Duodenal mucosa (tissue), 2 donors: Measurements from ENCODE around the gene KCNQ1.

ENCODE experiments used
- H3K27ac ChIP-seq: one replicate; pipeline ENCODE4 v1.7.0; 2013; ENCODE audit warnings: low read depth, low read length
- H3K27me3 ChIP-seq, 2 donors: one replicate each; pipeline ENCODE4 v1.7.0; 2013; ENCODE audit warnings: low read length in 2 of 2, control low read depth in 1 of 2; ENCODE audit not compliant: insufficient read depth in 2 of 2, control insufficient read depth in 1 of 2
- H3K36me3 ChIP-seq, 2 donors: one replicate each; pipeline ENCODE4 v1.7.0; 2013; ENCODE audit warnings: low read length in 2 of 2, control low read depth in 1 of 2; ENCODE audit not compliant: insufficient read depth in 2 of 2, control insufficient read depth in 1 of 2
- H3K4me1 ChIP-seq, 2 donors: one replicate each; pipeline ENCODE4 v1.7.0; 2013; ENCODE audit warnings: low read length in 2 of 2, control low read depth in 1 of 2; ENCODE audit not compliant: insufficient read depth in 2 of 2, control insufficient read depth in 1 of 2
- H3K4me3 ChIP-seq, 2 donors: one replicate each; pipeline ENCODE4 v1.7.0; 2013; ENCODE audit warnings: low read length in 2 of 2, low read depth in 1 of 2
- H3K9ac ChIP-seq, 2 donors: one replicate each; pipeline ENCODE4 v1.7.0; 2013; ENCODE audit warnings: low read length in 2 of 2, low read depth in 1 of 2
- H3K9me3 ChIP-seq, 2 donors: one replicate each; pipeline ENCODE4 v1.7.0; 2013; ENCODE audit warnings: low read length in 2 of 2, control low read depth in 1 of 2; ENCODE audit not compliant: control insufficient read depth in 1 of 2

KCNQ1 gene

GRCh38 chr11:2529173-2529572, 84.4 kb downstream of the KCNQ1 start:
- peaks cover 74 to 83% of the 10 kb centered on the region in 2 donors for H3K4me1 ChIP-seq
- H3K4me3 ChIP-seq, result peak overlapping the region; percentile 2 to 26
- peaks cover 0 to 16% of the 10 kb centered on the region in 2 donors for H3K36me3 ChIP-seq
- H3K27me3 ChIP-seq, result no peaks in the 10 kb centered on the region
- no peaks in the 10 kb centered on the region for H3K9me3 ChIP-seq
- no peak overlapping the region for H3K27ac ChIP-seq
- peak overlapping the region in 1 of 2 donors; percentile 14 for H3K9ac ChIP-seq

DNA sequence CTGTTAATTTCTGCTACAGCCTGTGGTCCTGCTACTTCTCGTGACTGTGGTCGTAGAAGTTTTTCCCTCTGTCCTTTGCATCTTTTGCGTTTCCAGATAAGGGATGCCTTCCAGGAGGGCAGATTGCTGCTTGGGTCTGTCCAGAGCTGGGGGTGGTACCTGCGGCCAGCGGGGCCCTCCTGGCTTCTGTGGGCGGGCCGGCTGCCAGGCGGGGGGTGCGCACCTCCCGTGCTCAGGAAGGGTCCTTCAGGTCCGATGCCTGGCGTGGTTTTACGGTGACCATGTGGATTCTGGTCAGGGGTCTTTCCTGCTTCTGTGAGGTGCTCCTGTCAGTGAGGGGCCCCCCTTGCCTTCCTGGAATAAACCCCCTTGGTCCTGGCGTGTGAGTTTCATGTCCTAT, 84.8 kb downstream of the KCNQ1 start:
- Histone ChIP-seq H3K4me1 (peaks cover 74 to 83% of the 10 kb centered on the region in 2 donors), H3K9me3 (no peaks in the 10 kb centered on the region), H3K4me3 (no peak overlapping the region), H3K9ac (no peak overlapping the region), H3K27ac (no peak overlapping the region), H3K36me3 (peaks cover 0 to 16% of the 10 kb centered on the region in 2 donors), H3K27me3 (no peaks in the 10 kb centered on the region)

GRCh38 chr11:2530131-2530854, 85.5 kb downstream of the KCNQ1 start:
- Histone ChIP-seq H3K4me3 (no peak overlapping the region), H3K36me3 (peaks cover 0 to 16% of the 10 kb centered on the region in 2 donors), H3K4me1 (peaks cover 69 to 76% of the 10 kb centered on the region in 2 donors), H3K27ac (no peak overlapping the region), H3K27me3 (no peaks in the 10 kb centered on the region), H3K9me3 (no peaks in the 10 kb centered on the region), H3K9ac (no peak overlapping the region)

- Histone ChIP-seq H3K9ac (no peak overlapping the region), H3K9me3 (no peaks in the 10 kb centered on the region), H3K27me3 (no peaks in the 10 kb centered on the region), H3K36me3 (peaks cover 0 to 16% of the 10 kb centered on the region in 2 donors), H3K4me1 (peaks cover 63 to 71% of the 10 kb centered on the region in 2 donors), H3K4me3 (no peak overlapping the region), H3K27ac (no peak overlapping the region)
Measured at GRCh38 chr11:2530855-2531200, 86.0 kb downstream of the KCNQ1 start.

DNA sequence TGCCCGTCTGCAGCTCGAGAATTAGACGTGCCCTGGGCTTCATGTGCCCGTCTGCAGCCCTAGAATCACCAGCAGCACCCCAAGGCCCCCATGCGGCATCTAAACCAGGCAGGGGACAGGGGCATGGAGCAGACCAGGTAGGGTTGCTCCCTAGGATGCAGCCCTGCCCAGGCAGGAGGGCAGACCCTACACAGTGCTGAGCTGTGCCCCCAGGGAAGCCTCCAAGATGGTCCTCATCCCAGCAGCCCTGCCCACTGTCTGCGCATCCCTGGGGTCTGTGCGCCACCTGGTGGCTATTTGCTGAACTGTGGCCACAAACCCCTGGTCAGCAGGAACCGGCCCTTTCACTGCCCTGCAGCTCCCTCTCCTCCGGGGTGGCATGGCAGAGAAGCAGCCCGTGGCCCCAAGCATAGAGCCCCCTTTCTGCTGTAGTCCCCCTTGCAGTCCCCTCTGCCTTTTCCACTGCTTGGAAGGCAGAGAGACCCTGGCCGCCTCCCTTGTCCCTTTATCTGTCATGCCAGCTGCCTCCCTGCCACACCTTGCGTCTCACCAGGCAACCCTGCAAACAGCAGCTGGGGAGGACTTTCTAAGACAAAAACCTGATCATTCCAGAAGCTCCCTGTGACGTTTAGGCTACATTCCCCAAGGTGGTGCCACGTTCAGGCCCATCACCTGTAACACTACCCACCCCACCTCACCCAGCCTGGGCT, 86.6 kb downstream of the KCNQ1 start:
- Histone ChIP-seq H3K4me3 (no peak overlapping the region), H3K36me3 (peaks cover 0 to 16% of the 10 kb centered on the region in 2 donors), H3K27ac (no peak overlapping the region), H3K9me3 (no peaks in the 10 kb centered on the region), H3K4me1 (peaks cover 57 to 65% of the 10 kb centered on the region in 2 donors), H3K27me3 (no peaks in the 10 kb centered on the region), H3K9ac (peak overlapping the region in 1 of 2 donors; percentile 38)

GRCh38 chr11:2531987-2532703, 87.3 kb downstream of the KCNQ1 start:
- Histone ChIP-seq H3K4me1 (peaks cover 51 to 59% of the 10 kb centered on the region in 2 donors), H3K27ac (no peak overlapping the region), H3K9me3 (no peaks in the 10 kb centered on the region), H3K36me3 (peaks cover 0 to 16% of the 10 kb centered on the region in 2 donors), H3K9ac (no peak overlapping the region), H3K4me3 (no peak overlapping the region), H3K27me3 (no peaks in the 10 kb centered on the region)

- Histone ChIP-seq H3K4me1 (peaks cover 43 to 51% of the 10 kb centered on the region in 2 donors), H3K9me3 (no peaks in the 10 kb centered on the region), H3K27ac (no peak overlapping the region), H3K9ac (peak overlapping the region; percentile 36 to 47), H3K27me3 (no peaks in the 10 kb centered on the region), H3K4me3 (peak overlapping the region; percentile 43 to 51), H3K36me3 (peaks cover 0 to 16% of the 10 kb centered on the region in 2 donors)
Measured at GRCh38 chr11:2532704-2533586, 88.1 kb downstream of the KCNQ1 start.

DNA sequence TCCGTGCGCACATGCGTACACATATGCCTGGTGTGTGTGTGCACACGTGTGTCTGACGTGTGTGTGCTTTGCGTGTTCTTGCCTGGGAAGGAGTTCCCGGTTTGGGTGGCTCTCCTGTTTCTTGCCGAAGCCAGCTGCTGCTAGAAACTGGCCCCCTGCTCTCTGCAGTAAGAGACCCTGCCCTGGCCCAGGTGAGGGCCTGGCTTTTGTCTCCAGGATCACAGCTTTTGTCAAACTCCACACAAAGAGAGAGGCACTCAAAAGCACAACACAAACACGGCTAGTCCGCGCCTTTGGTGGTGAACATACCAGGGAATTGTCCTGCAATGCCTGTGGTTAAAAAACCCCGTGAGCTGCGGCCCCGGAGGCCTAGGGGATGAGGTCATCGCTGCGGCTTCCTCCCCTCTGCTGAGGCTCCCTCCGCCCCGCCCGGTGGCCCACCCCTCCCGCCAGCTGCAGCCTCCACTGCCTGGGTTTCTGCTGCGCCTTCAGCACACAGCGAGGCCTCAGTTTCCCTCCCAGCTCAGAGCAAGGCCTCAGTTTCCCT, 88.9 kb downstream of the KCNQ1 start:
- Histone ChIP-seq H3K9ac (peak overlapping the region; percentile 36 to 47), H3K9me3 (no peaks in the 10 kb centered on the region), H3K4me3 (peak overlapping the region in 1 of 2 donors; percentile 51), H3K27ac (no peak overlapping the region), H3K27me3 (no peaks in the 10 kb centered on the region), H3K36me3 (peaks cover 0 to 16% of the 10 kb centered on the region in 2 donors), H3K4me1 (peaks cover 37 to 44% of the 10 kb centered on the region in 2 donors)

GRCh38 chr11:2534134-2534956, 89.5 kb downstream of the KCNQ1 start:
- H3K27ac ChIP-seq, result no peak overlapping the region

More at GRCh38 chr11:2534134-2534956, 89.5 kb downstream of the KCNQ1 start:
- H3K9me3 ChIP-seq, result no peaks in the 10 kb centered on the region
- H3K27me3 ChIP-seq, result no peaks in the 10 kb centered on the region
- H3K4me1 ChIP-seq, result peaks cover 31 to 37% of the 10 kb centered on the region in 2 donors
- H3K9ac ChIP-seq, result peak overlapping the region in 1 of 2 donors; percentile 14
- H3K4me3 ChIP-seq, result peak overlapping the region in 1 of 2 donors; percentile 51
- H3K36me3 ChIP-seq, result peaks cover 0 to 16% of the 10 kb centered on the region in 2 donors
